Astrocyte of the spinal cord (primary cell): ENCODE data around the gene WFDC2.

ENCODE experiments used
- DNase-seq: peaks from one replicate; pipeline ENCODE4 v3.0.0; 2011; ENCODE audit warnings: low read depth, low spot score
- H3K4me3 ChIP-seq: 2 replicates; pipeline ENCODE4 v1.5.1; 2011; ENCODE audit warnings: low read depth, mild to moderate bottlenecking, low read length, moderate library complexity
- CTCF ChIP-seq: IDR thresholded peaks from 2 replicates; pipeline ENCODE4 v1.5.1; 2012; ENCODE audit warnings: low read depth, mild to moderate bottlenecking, low read length, inconsistent platforms
- in situ Hi-C: cut with HindIII; loops from 2 replicates; pipeline ENCODE4 v1.10.0; 2017; ENCODE audit warnings: low sequenced_read_pairs

The WFDC2 gene

GRCh38 chr20:45518282-45518681 is 48.7 kb downstream of the WFDC2 start:
- in situ Hi-C loops = no loop called here

GRCh38 chr20:45523821-45524220 is 54.3 kb downstream of the WFDC2 start:
- H3K4me3 ChIP-seq = no peak overlapping the region
- in situ Hi-C loops = no loop called here
- TF ChIP-seq CTCF = no peak
- no peak for DNase-seq

More at GRCh38 chr20:45518282-45518681, 48.7 kb downstream of the WFDC2 start:
- no peak overlapping the region for H3K4me3 ChIP-seq
- DNase-seq = no peak
- no peak for TF ChIP-seq CTCF

DNA sequence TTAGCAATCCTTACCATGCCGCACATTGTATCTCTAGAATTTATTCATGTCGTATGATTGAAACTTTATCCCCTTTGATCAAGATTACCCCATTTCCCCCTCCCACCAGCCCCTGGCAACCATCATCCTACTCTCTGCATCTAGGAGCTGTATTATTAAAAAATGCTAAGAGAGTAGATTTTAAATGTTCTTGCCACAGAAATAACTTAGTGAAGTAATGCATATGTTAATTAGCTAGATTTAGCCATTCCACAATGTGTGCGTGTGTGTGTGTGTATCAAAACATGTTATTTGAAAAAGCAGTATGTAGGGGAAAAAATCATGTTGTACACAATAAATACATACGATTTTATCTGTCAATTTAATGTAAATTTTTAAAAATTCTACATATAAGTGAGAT is 57.7 kb downstream of the WFDC2 start:
- TF ChIP-seq CTCF = no peak
- no peak overlapping the region for H3K4me3 ChIP-seq
- no peak for DNase-seq
- in situ Hi-C loops = no loop called here
